ENCODE results near the gene COTL1.
"Not testable (repeated sequence)": the region's sequence is repeated elsewhere in the genome, so short reads cannot be mapped to it uniquely, and the experiment has no call there.

The COTL1 gene

GRCh38 chr16:84641643-84642358 is 23.9 kb upstream of the COTL1 start:
- peak; percentile 22 for DNase-seq

DNA sequence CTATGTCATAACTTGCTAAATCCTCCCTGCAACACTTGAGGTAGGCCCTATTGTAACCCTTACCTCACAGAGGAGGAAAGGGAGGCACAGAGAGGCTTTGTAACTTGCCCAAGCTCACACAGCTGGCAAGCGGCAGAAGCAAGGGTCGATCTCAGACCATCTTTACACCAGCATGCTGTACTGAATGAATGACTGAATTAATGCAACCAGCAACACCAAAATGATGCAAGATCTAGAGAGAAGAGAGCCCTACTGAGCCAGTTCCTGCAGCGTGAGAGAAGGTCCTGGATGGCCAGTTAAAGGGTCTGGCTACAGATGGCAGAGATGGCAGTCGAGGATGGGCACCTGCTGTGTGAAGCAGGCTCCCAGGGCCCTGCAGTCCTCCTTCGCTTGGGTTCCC is 22.3 kb upstream of the COTL1 start:
- no peak for DNase-seq

DNA sequence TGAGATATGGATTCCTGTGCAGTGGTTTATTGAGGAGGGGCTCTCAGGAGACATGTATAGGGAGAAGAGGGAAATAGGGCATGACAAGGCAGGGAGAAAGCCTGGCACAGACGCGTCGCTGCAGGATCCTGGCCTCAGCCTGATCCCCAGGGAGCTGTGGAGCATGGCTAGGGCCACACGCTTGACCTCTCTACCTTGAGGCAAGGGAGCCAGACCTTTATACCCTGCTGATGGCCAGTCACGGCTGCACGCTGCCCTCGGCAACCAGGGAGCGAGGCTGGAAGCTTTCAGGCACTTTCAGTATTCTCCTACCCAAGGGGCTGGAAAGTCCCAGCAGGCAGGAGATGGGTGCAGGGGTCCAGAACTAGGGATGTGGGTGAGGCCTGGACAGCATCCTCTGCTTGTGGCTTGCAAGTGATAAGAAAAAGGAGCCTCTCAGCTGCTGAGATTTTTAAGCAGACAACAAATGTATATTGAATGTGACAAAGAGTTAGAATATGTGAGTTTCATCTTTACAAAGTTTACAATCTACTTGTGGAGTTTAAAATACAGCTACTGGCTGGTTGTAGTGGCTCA is 20.4 kb upstream of the COTL1 start:
- DNase-seq: no peak

DNA sequence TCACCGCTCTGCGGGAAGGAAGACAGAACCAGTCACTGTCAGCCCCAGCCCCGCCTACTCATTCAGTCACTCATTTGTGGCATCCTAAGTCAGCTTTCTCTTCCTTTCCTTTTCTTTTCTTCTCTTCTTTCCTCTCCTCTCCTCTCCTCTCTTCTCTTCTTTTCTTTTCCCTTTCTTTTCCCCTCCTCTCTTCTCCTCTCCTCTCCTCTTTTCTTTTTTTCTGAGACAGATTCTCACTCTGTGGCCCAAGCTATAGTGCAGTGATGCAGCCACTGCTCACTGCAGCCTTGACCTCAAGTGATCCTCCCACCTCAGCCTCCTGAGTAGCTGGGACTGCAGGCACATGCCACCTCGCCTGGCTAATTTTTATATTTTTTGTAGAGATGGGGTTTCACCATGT is 19.8 kb upstream of the COTL1 start:
- no peak for DNase-seq

DNA sequence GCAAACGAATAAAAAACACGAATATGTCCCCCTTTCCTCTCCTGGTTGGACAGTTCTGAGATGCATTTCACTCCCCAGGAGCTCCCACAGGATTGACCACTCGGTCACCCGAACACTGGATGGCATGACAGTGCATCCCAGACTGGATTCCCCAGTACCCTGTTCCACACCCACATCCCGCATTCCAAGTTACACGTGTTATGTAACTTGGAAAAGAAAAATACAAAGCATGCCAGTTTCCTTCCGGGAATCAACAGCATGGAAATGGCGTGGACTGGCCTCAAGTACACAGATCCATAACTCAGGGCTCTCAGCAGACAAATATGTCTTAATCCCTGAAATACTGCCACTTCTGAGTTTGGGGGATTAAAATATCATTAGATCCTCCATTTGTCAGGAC is 17.8 kb upstream of the COTL1 start:
- DNase-seq: no peak

GRCh38 chr16:84633622-84634021 is 15.7 kb upstream of the COTL1 start:
- peak; percentile 6 for DNase-seq

GRCh38 chr16:84632862-84633261 is 15.0 kb upstream of the COTL1 start:
- not testable (repeated sequence) for DNase-seq

DNA sequence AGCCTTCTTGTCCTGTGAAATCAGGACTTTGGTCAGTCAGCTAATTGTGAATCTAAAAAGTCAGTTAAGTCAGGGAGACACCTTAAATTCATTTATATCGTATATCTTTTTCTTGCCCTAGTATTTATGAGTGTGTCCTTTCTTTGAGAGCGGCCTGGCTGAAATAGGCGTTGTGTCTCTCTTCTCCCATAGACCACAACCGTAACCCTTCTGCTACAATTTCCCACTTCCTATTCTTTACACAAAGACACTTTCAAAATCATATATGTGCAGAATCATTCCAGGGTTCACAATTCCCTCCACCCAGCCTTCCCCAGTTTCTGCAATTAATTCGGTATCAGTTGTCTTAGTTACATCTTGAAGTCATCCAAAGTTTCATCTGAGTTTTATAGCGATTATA is 14.0 kb upstream of the COTL1 start:
- DNase-seq: no peak

- no peak for DNase-seq
Measured at GRCh38 chr16:84631153-84631466, 13.2 kb upstream of the COTL1 start.

DNA sequence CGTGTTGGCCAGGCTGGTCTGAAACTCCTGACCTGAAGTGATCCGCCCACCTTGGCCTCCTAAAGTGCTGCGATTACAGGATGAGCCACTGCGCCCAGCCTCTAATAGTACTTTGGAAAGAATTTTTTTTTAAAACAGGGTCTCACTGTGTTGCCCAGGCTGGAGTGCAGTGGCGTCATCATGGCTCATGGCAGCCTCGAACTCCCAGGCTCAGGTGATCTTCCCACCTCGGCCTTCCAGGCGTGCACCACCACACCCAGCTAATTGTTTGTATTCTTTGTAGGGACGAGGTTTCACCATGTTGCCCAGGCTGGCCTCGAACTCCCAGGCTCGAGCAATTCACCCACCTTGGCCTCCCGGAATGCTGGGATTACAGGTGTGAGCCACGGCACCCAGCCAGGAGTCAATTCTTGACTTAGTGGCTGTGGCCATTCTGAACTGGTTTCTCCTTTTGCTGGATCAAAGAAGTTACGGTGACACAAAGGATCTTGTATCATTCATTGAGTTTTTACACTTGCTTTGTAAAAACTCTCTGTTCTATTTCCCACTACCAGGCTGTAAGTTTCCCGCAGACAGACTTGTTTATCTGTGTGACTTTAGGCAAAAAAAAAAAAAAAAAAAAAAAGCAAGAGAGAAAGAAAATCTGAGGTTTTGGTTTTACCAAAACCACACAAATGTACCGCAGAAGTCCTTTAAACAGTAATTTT is 12.7 kb upstream of the COTL1 start:
- no peak for DNase-seq

DNA sequence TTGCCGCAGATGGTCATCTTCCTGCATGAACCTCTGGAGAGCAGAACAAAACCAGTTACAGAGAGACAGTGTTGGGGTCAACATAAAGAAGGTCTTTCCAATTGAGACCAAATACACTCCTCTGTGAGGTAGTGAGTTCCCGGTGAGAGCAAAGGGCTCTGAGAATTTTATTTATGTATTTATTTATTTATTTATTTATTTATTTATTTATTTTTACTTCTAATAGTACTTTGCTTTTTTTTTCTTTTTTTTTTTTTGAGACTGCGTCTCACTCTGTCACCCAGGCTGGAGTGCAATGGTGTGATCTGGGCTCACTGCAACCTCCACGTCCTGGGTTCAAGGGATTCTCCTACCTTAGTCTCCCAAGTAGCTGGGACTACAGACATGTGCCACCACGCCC is 12.1 kb upstream of the COTL1 start:
- no peak for DNase-seq

DNA sequence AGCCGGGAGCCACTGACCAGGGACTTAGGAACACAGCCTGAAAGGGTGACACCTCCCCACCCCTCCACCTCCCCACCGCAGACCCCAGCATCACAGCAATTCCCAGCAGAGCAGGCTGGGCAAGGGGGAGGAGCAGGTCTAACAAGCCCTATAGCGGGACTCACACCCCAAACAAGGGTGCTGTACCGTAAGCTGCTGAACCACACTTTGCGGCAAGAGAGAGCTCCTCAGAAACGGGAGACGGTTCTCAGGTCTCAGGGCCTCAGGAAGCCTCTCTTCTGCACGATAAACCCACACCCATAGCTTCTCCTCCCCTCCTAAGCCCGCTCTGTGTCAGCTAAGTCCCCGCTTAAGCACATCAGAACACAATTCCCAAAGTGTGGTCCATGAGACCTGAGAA is 11.7 kb upstream of the COTL1 start:
- no peak for DNase-seq

DNA sequence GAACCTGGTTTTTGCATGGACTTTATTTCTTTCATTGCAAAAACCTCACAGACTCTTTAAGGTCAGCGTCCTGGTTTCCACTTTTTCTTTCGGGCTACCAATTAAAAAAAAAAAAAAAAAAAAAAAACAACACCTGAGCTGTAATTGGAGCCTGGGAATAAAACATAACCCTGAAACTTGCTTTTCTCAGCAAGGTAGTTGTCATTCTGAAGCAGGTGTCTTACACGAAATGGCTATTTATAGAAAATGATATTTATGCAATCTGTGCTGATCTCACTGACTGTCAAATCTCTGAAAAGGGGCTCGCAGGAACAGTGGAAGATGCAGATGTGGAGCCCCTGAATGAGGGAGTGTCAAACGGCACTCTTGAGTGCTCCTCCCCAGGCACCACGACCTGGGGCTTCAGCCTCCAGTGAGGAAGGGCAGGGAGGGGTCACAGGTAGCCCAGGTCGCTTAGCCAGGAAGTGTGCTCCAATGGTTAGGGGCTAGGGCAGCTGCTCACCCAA is 10.4 kb upstream of the COTL1 start:
- no peak for DNase-seq

GRCh38 chr16:84625556-84625955 is 7.7 kb upstream of the COTL1 start:
- DNase-seq: no peak

DNA sequence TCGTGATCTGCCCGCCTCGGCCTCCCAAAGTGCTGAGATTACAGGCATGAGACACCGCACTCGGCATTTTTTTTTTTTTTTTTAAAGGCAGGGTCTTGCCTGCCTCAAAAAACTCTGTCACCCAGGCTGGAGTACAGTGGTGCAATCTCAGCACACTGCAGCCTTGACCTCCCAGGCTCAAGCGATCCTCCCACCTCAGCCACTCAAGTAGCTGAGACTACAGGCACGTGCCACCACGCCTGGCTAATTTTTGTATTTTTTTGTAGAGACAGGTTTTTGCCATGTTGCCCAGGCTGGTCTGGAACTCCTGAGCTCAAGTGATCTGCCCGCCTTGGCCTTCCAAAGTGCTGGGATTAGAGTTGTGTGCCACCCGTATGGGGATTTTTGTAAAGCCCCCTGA is 3.0 kb upstream of the COTL1 start:
- DNase-seq: not testable (repeated sequence)

DNA sequence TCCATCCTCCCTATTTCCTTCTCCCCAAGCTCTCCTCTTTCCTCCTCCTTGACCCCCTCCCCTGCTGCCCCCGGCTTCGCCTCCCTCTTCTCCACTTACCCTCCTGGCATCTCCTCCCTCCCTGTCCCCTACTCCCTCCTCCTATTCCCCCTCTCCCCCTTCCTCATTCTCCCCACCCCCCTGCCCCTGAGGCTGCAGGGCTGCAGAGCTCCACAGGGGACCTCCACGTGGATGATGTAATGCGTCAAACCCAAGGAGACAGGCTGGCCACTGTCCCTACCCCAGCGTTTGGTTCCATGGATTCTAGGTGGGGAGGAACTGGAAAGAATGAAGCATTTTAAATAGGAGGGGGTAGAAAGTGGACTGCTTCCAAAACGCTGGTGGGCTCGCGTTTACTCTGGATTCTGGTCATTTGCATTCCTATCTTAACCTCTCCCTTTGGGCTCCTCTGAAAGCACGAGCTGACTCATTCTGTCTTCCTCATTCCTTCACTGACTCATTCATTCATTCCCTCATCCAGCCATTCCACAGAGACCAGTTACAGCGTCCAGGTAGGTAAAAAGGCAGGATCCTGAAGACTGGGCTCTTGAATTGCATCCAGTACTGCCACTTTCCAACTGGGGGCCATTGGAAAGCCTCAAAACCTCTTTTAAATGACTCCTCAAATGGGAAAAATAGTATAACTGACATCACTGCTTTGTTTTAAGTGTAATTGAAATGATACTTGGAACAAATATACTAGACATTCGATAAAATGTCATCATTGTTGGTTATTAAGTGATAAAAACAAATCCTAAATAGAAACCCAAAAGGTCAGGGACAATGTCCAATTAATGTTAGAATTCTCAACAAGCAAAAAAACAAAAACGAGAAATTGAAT is 943 bp upstream of the COTL1 start:
- no peak for DNase-seq

- no peak for DNase-seq
Measured at GRCh38 chr16:84617041-84617790, 662 bp downstream of the COTL1 start.

DNA sequence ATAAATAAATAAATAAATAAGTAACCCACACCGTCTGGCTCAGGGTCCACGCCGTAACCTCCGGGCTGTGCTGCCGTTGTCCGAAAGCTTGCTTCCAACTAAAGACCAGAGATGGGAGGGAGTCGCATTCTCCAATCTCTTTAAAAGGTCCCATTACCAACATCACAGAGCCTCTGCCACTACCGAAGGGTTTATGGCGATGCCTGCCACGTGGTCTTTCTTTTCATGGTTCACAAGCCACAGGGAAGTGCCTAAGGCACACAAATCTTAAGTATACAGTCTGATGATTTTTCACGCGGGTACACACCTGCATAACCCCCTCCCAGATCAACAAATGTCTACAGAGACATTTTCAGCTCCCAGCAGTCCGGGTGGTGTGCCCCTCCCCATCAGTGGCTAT is 1.4 kb downstream of the COTL1 start:
- no peak for DNase-seq

DNA sequence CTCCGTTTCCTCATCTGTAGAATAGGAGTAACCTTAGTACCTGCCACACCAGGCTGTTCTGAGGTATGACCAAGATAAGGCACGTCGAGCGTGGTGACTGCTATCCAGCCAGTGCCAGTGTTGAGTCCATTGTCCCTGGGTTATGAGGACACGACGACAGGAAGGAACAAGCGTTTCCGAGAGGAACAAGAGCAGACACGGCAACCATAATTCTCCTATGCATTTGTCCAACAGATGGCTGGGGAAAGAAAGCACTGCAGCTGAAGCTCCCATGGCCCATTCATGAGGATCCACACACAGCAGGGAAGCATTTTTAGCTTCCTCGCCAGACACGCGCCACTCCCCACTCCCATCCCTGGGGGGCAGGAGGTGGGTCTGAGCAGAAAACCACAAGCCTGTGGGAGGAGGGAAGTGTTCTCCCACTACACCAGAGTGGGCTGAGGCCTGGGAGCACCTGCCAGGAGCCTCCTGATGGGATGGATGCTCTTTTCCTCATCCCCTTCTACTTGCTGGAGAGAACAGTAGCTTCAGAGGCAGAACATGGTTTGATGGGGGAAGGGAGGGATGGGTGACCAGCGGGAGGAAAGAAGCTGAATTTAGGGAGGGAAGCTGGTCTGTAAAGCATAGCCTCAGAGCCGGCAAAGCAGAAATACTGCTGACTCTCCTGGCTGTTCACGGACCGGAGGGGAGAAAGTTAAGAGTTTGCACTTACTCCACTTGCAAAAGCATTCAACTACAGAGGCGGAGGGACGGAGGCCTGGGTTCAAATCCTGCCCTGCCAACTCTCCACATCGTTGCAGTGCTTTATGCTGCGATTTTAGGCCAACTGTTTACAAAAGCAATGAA is 2.7 kb downstream of the COTL1 start:
- DNase-seq: peak; percentile 6

DNA sequence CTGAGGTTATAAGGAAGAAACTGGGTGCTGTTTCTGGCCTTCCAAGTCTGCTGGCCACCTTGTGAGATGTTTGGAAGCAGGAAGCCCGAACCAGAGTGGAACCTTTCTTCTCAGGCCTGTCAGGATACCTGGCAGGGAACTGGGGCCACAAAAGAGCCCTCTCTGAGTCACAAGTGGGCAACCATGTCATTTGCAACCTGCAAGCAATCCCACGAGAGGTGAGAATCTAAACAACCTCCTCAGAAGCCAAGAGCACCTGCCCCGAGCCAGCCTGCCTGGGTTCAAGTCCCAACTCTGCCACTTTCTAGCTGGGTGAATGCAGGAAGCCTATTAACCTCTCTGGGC is 3.3 kb downstream of the COTL1 start:
- no peak for DNase-seq

DNA sequence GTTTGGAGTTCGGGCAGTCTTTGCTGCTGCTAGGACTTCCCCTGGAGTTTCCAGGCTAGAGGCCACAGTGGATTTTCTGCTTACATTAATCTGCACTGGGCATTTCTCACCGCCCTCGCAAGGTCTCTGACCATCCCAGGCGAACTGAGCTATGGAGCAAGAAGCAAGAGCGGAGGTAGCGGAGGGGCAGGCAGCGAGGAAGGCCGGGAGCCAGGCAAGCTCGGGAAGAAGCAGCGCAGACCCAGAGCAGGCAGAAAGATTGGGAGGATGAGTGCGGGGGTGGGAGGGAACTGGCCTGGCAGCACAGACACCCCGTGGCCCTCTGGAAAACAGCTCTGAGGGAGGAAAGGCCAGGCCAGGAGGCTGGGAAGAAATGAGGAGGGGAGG is 3.8 kb downstream of the COTL1 start:
- DNase-seq: no peak
